Measurements from ENCODE around the gene MIXL1. TPM values are rescaled to one million over a fixed set of nuclear protein-coding genes. Genes with fewer than 3 reads are reported as not detected.
"Not testable (repeated sequence)": the region's sequence is repeated elsewhere in the genome, so short reads cannot be mapped to it uniquely, and the experiment has no call there.

MIXL1 gene
- total RNA-seq, 4 donors from 2014 or later: not detected

- DNase-seq: no peak
- TF ChIP-seq CTCF (IDR thresholded peaks at IDR 0.05): no peak
- no peak for TF ChIP-seq POLR2A (IDR thresholded peaks at IDR 0.05)
- Histone ChIP-seq H3K4me3 (no peak overlapping the region), H3K9me3 (no peaks in the 10 kb centered on the region), H3K27ac (no peak overlapping the region), H3K36me3 (no peaks in the 10 kb centered on the region), H3K4me1 (no peaks in the 10 kb centered on the region), H3K27me3 (no peaks in the 10 kb centered on the region)
- intact Hi-C loops (cut with DNase I; ENCODE audit: low total_unique reads): no loop called here
Observed at GRCh38 chr1:226255380-226255779, 31.9 kb downstream of the MIXL1 start.

- no peaks in the 10 kb centered on the region for H3K9me3 ChIP-seq
- TF ChIP-seq CTCF (IDR thresholded peaks at IDR 0.05) (no peak), POLR2A (IDR thresholded peaks at IDR 0.05) (no peak)
- intact Hi-C loops (cut with DNase I; ENCODE audit: low total_unique reads): no loop called here
- DNase-seq: no peak
- no peaks in the 10 kb centered on the region for H3K4me1 ChIP-seq
- H3K27me3 ChIP-seq: no peaks in the 10 kb centered on the region
- no peak overlapping the region for H3K27ac ChIP-seq
- no peaks in the 10 kb centered on the region for H3K36me3 ChIP-seq
- H3K4me3 ChIP-seq: no peak overlapping the region
Observed at GRCh38 chr1:226261818-226262217, 38.4 kb downstream of the MIXL1 start.

DNA sequence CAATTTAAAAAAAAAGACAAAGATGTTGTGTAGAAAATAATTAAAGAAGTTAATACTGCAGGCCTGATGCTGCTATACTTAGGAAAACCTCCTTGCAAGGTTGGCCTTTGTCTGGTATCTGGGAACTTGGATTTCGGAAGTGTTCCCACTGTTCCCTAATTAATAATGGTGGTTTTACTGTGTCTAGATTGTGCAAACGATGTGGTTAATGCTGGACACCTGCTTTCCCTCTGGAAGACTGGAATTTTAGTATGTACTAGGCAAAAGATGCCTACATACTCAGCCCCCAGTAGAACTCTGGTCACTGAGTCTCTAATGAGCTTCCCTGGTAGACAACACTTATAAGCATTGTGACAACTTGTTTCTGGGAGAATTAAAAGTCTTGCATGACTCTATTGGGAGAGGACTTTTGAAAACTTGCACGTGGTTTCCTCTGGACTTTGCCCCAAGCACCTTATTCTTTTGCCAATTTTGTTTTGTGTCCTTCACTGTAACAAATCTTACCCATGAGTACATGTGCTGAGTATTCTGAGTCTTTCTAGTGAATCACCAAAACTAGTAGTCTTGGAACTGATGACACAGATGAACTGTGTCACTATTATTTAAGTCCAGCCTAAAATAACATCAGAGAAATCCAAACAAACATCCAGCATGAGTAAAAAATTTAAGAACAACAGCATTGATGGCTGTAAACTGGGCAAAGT, 45.1 kb downstream of the MIXL1 start:
- H3K4me1 ChIP-seq: no peaks in the 10 kb centered on the region
- H3K36me3 ChIP-seq: no peaks in the 10 kb centered on the region
- intact Hi-C loops (cut with DNase I; ENCODE audit: low total_unique reads): no loop called here
- no peaks in the 10 kb centered on the region for H3K27me3 ChIP-seq
- H3K4me3 ChIP-seq: no peak overlapping the region
- TF ChIP-seq CTCF (IDR thresholded peaks at IDR 0.05) (no peak), POLR2A (IDR thresholded peaks at IDR 0.05) (no peak)
- DNase-seq: no peak
- H3K27ac ChIP-seq: no peak overlapping the region
- H3K9me3 ChIP-seq: no peaks in the 10 kb centered on the region

- DNase-seq; H3K4me3 ChIP-seq; H3K36me3 ChIP-seq; intact Hi-C loops (cut with DNase I; ENCODE audit: low total_unique reads); H3K4me1 ChIP-seq; H3K27me3 ChIP-seq; H3K9me3 ChIP-seq; H3K27ac ChIP-seq: not testable (repeated sequence)
Observed at GRCh38 chr1:226272233-226272902, 48.9 kb downstream of the MIXL1 start.

DNA sequence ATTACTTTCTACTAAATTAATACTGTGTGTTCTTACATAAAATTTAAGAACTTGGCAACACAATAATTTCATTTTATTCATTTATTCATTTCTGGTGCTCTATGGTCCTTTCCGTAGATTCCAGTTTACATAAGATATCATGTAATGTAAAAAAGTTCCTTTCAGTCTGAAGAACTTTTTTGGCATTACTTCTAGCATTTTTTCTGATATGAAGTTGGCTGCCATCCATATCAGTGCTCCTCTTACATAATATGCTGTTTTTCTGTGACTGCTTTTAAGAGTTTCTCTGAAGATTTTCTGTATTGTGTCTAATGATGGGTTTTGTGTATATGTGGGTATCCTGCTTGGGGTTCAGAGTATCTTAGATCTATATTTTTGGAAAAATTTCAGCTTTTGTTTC, 50.7 kb downstream of the MIXL1 start:
- DNase-seq: no peak
- Histone ChIP-seq H3K4me3 (no peak overlapping the region), H3K27ac (no peak overlapping the region), H3K36me3 (no peaks in the 10 kb centered on the region), H3K4me1 (no peaks in the 10 kb centered on the region), H3K27me3 (no peaks in the 10 kb centered on the region), H3K9me3 (no peaks in the 10 kb centered on the region)
- intact Hi-C loops (cut with DNase I; ENCODE audit: low total_unique reads): no loop called here
- no peak for TF ChIP-seq POLR2A (IDR thresholded peaks at IDR 0.05)
- TF ChIP-seq CTCF (IDR thresholded peaks at IDR 0.05): no peak
